ENCODE measurements around the gene KIF3B.
"Not testable (repeated sequence)": the region's sequence is repeated elsewhere in the genome, so short reads cannot be mapped to it uniquely, and the experiment has no call there.

Gene KIF3B

GRCh38 chr20:32370897-32371296, 93.4 kb downstream of the KIF3B start:
- TF ChIP-seq CTCF (IDR thresholded peaks at IDR 0.05; ENCODE audit: insufficient read depth, missing control alignments), result no peak
- DNase-seq (ENCODE audit: insufficient read length, low spot score) (no peak), FAIRE-seq (no peak)

GRCh38 chr20:32378461-32378860, 101.0 kb downstream of the KIF3B start:
- TF ChIP-seq CTCF (IDR thresholded peaks at IDR 0.05; ENCODE audit: insufficient read depth, missing control alignments), result no peak
- FAIRE-seq (no peak), DNase-seq (ENCODE audit: insufficient read length, low spot score) (no peak)

- not testable (repeated sequence) for DNase-seq (ENCODE audit: insufficient read length, low spot score); FAIRE-seq
These were observed 102.6 kb downstream of the KIF3B start for GRCh38 chr20:32380037-32380436.

GRCh38 chr20:32380745-32381144, 103.3 kb downstream of the KIF3B start:
- DNase-seq (ENCODE audit: insufficient read length, low spot score), result no peak
- TF ChIP-seq CTCF (IDR thresholded peaks at IDR 0.05; ENCODE audit: insufficient read depth, missing control alignments), result no peak
- no peak for FAIRE-seq

- DNase-seq (ENCODE audit: insufficient read length, low spot score), result no peak
- no peak for FAIRE-seq
- no peak for TF ChIP-seq CTCF (IDR thresholded peaks at IDR 0.05; ENCODE audit: insufficient read depth, missing control alignments)
These were observed 104.9 kb downstream of the KIF3B start for GRCh38 chr20:32382102-32382950.

- not testable (repeated sequence) for FAIRE-seq; DNase-seq (ENCODE audit: insufficient read length, low spot score)
These were observed 106.0 kb downstream of the KIF3B start for GRCh38 chr20:32383441-32383840.
